ENCODE results near the gene OPCML. TPM values are rescaled to one million over a fixed set of nuclear protein-coding genes. Genes with fewer than 3 reads are reported as not detected.

The OPCML gene
- total RNA-seq, 1 donor from 2014 or later = 4.1 TPM

- Mint-ChIP-seq H3K4me3 (ENCODE audit: unreplicated experiment) (no peak overlapping the region), H3K9me3 (ENCODE audit: unreplicated experiment) (no peaks in the 10 kb centered on the region), H3K27ac (ENCODE audit: unreplicated experiment) (no peak overlapping the region), H3K36me3 (ENCODE audit: low read depth, unreplicated experiment) (no peaks in the 10 kb centered on the region), H3K4me1 (ENCODE audit: unreplicated experiment) (peaks cover 30% of the 10 kb centered on the region), H3K27me3 (ENCODE audit: unreplicated experiment) (peaks cover 7% of the 10 kb centered on the region)
- DNase-seq (ENCODE audit: low spot score) = no peak
- no peak for TF ChIP-seq CTCF (IDR thresholded peaks at IDR 0.05; ENCODE audit: unreplicated experiment)
These were observed 18.8 kb upstream of the OPCML start for GRCh38 chr11:133551064-133551463.

GRCh38 chr11:133549826-133550225 is 17.5 kb upstream of the OPCML start:
- TF ChIP-seq CTCF (IDR thresholded peaks at IDR 0.05; ENCODE audit: unreplicated experiment) = no peak
- DNase-seq (ENCODE audit: low spot score) = no peak
- Mint-ChIP-seq H3K27ac (ENCODE audit: unreplicated experiment) (no peak overlapping the region), H3K9me3 (ENCODE audit: unreplicated experiment) (no peaks in the 10 kb centered on the region), H3K36me3 (ENCODE audit: low read depth, unreplicated experiment) (no peaks in the 10 kb centered on the region), H3K4me1 (ENCODE audit: unreplicated experiment) (peaks cover 30% of the 10 kb centered on the region), H3K27me3 (ENCODE audit: unreplicated experiment) (peaks cover 8% of the 10 kb centered on the region), H3K4me3 (ENCODE audit: unreplicated experiment) (no peak overlapping the region)

GRCh38 chr11:133548641-133549040 is 16.3 kb upstream of the OPCML start:
- Mint-ChIP-seq H3K9me3 (ENCODE audit: unreplicated experiment) (no peaks in the 10 kb centered on the region), H3K4me3 (ENCODE audit: unreplicated experiment) (no peak overlapping the region), H3K27ac (ENCODE audit: unreplicated experiment) (no peak overlapping the region), H3K4me1 (ENCODE audit: unreplicated experiment) (peaks cover 24% of the 10 kb centered on the region), H3K36me3 (ENCODE audit: low read depth, unreplicated experiment) (no peaks in the 10 kb centered on the region), H3K27me3 (ENCODE audit: unreplicated experiment) (peaks cover 8% of the 10 kb centered on the region)
- no peak for DNase-seq (ENCODE audit: low spot score)
- no peak for TF ChIP-seq CTCF (IDR thresholded peaks at IDR 0.05; ENCODE audit: unreplicated experiment)

GRCh38 chr11:133547808-133548494 is 15.7 kb upstream of the OPCML start:
- Mint-ChIP-seq H3K4me3 (ENCODE audit: unreplicated experiment) (no peak overlapping the region), H3K27ac (ENCODE audit: unreplicated experiment) (no peak overlapping the region), H3K9me3 (ENCODE audit: unreplicated experiment) (no peaks in the 10 kb centered on the region), H3K27me3 (ENCODE audit: unreplicated experiment) (peaks cover 8% of the 10 kb centered on the region), H3K36me3 (ENCODE audit: low read depth, unreplicated experiment) (no peaks in the 10 kb centered on the region), H3K4me1 (ENCODE audit: unreplicated experiment) (peaks cover 23% of the 10 kb centered on the region)
- no peak for TF ChIP-seq CTCF (IDR thresholded peaks at IDR 0.05; ENCODE audit: unreplicated experiment)
- no peak for DNase-seq (ENCODE audit: low spot score)

GRCh38 chr11:133545199-133545803 is 13.0 kb upstream of the OPCML start:
- Mint-ChIP-seq H3K4me1 (ENCODE audit: unreplicated experiment) (peaks cover 34% of the 10 kb centered on the region), H3K9me3 (ENCODE audit: unreplicated experiment) (no peaks in the 10 kb centered on the region), H3K4me3 (ENCODE audit: unreplicated experiment) (no peak overlapping the region), H3K36me3 (ENCODE audit: low read depth, unreplicated experiment) (no peaks in the 10 kb centered on the region), H3K27ac (ENCODE audit: unreplicated experiment) (no peak overlapping the region), H3K27me3 (ENCODE audit: unreplicated experiment) (peaks cover 10% of the 10 kb centered on the region)
- TF ChIP-seq CTCF (IDR thresholded peaks at IDR 0.05; ENCODE audit: unreplicated experiment) = no peak
- DNase-seq (ENCODE audit: low spot score) = no peak
